Osteocyte (in vitro differentiated cells): ENCODE results near the gene TMEM94. TPM values are rescaled to one million over a fixed set of nuclear protein-coding genes. Genes with fewer than 3 reads are reported as not detected.
"Not testable (repeated sequence)": the region's sequence is repeated elsewhere in the genome, so short reads cannot be mapped to it uniquely, and the experiment has no call there.

Source experiments
- DNase-seq: peaks from one replicate; pipeline ENCODE4 v3.0.0; 2021; ENCODE audit warnings: mixed read lengths; ENCODE audit not compliant: unreplicated experiment; ENCODE audit errors: extremely low spot score
- H3K27ac Mint-ChIP-seq: one replicate; pipeline ENCODE4 v1.8.0; 2021; ENCODE audit warnings: mild to moderate bottlenecking, mixed read lengths; ENCODE audit not compliant: unreplicated experiment
- H3K27me3 Mint-ChIP-seq: one replicate; pipeline ENCODE4 v1.8.0; 2021; ENCODE audit warnings: mixed read lengths; ENCODE audit not compliant: unreplicated experiment
- H3K36me3 Mint-ChIP-seq: one replicate; pipeline ENCODE4 v1.8.0; 2021; ENCODE audit warnings: mixed read lengths; ENCODE audit not compliant: unreplicated experiment
- H3K4me1 Mint-ChIP-seq: one replicate; pipeline ENCODE4 v1.8.0; 2021; ENCODE audit warnings: mixed read lengths; ENCODE audit not compliant: unreplicated experiment
- H3K4me3 Mint-ChIP-seq: one replicate; pipeline ENCODE4 v1.8.0; 2021; ENCODE audit warnings: mild to moderate bottlenecking, moderate library complexity, mixed read lengths; ENCODE audit not compliant: unreplicated experiment
- H3K9me3 Mint-ChIP-seq: one replicate; pipeline ENCODE4 v1.8.0; 2021; ENCODE audit warnings: mixed read lengths; ENCODE audit not compliant: unreplicated experiment
- CTCF ChIP-seq: fragments of 200-600 bp; sonication (generic); IDR thresholded peaks from 2 replicates; pipeline ENCODE4 v1.5.0; 2021; ENCODE audit warnings: antibody characterized with exemption, mild to moderate bottlenecking, moderate library complexity
- total RNA-seq: library from RNA; stranded (reverse); gene quantifications from 2 replicates; pipeline ENCODE4 v1.2.1, GENCODE V29; 2021

The TMEM94 gene
- total RNA-seq, 1 donor from 2014 or later, result 78.4 TPM

- no peak for DNase-seq
- Mint-ChIP-seq H3K4me1 (peaks cover 36% of the 10 kb centered on the region), H3K36me3 (no peaks in the 10 kb centered on the region), H3K27ac (no peak overlapping the region), H3K9me3 (no peaks in the 10 kb centered on the region), H3K4me3 (no peak overlapping the region), H3K27me3 (no peaks in the 10 kb centered on the region)
- TF ChIP-seq CTCF, result no peak
Observed at GRCh38 chr17:75439287-75439686, 17.1 kb upstream of the TMEM94 start.

GRCh38 chr17:75440738-75441448 lies 15.5 kb upstream of the TMEM94 start:
- no peaks in the 10 kb centered on the region for H3K9me3 Mint-ChIP-seq
- DNase-seq, result no peak
- H3K27me3 Mint-ChIP-seq, result no peaks in the 10 kb centered on the region
- H3K27ac Mint-ChIP-seq, result peak overlapping the region; percentile 2
- H3K4me3 Mint-ChIP-seq, result no peak overlapping the region
- no peaks in the 10 kb centered on the region for H3K36me3 Mint-ChIP-seq
- TF ChIP-seq CTCF, result no peak
- H3K4me1 Mint-ChIP-seq, result peaks cover 45% of the 10 kb centered on the region

- no peak for DNase-seq
- Mint-ChIP-seq H3K4me3 (no peak overlapping the region), H3K27ac (peak overlapping the region; percentile 97), H3K27me3 (no peaks in the 10 kb centered on the region), H3K4me1 (peaks cover 42% of the 10 kb centered on the region), H3K9me3 (no peaks in the 10 kb centered on the region), H3K36me3 (no peaks in the 10 kb centered on the region)
- no peak for TF ChIP-seq CTCF
Observed at GRCh38 chr17:75442168-75443103, 14.0 kb upstream of the TMEM94 start.

- peaks cover 42% of the 10 kb centered on the region for H3K4me1 Mint-ChIP-seq
- H3K36me3 Mint-ChIP-seq, result no peaks in the 10 kb centered on the region
- H3K4me3 Mint-ChIP-seq, result no peak overlapping the region
- H3K9me3 Mint-ChIP-seq, result no peaks in the 10 kb centered on the region
- no peak for TF ChIP-seq CTCF
- peak overlapping the region; percentile 97 for H3K27ac Mint-ChIP-seq
- DNase-seq, result no peak
- H3K27me3 Mint-ChIP-seq, result no peaks in the 10 kb centered on the region
Observed at GRCh38 chr17:75445296-75445695, 11.1 kb upstream of the TMEM94 start.

GRCh38 chr17:75445896-75446295 lies 10.5 kb upstream of the TMEM94 start:
- H3K27ac Mint-ChIP-seq, result peak overlapping the region; percentile 97
- not testable (repeated sequence) for DNase-seq, H3K27me3 Mint-ChIP-seq, H3K36me3 Mint-ChIP-seq, H3K9me3 Mint-ChIP-seq, H3K4me3 Mint-ChIP-seq
- H3K4me1 Mint-ChIP-seq, result peaks cover 38% of the 10 kb centered on the region
